Uterus (tissue), 2 donors: ENCODE data around the gene SLC24A5.

Experiments used
- POLR2A ChIP-seq, 2 donors: fragments of 450-650 bp; IDR thresholded peaks; one replicate each; pipeline ENCODE4 v1.6.1; 2016; ENCODE audit warnings: antibody characterized with exemption in 2 of 2, mild to moderate bottlenecking in 1 of 2, moderate library complexity in 1 of 2
- TF ChIP-seq, protein P1 (sequence below), 4 experiments: fragments of 200-600 bp in 2 of 4; fragments of 450-650 bp in 2 of 4; sonication (generic) in 2 of 4; IDR thresholded peaks; one replicate each; pipeline ENCODE4 v1.5.1; 2016 to 2019; ENCODE audit warnings: antibody characterized with exemption in 4 of 4, mild to moderate bottlenecking in 2 of 4, moderate library complexity in 1 of 4

DNA sequence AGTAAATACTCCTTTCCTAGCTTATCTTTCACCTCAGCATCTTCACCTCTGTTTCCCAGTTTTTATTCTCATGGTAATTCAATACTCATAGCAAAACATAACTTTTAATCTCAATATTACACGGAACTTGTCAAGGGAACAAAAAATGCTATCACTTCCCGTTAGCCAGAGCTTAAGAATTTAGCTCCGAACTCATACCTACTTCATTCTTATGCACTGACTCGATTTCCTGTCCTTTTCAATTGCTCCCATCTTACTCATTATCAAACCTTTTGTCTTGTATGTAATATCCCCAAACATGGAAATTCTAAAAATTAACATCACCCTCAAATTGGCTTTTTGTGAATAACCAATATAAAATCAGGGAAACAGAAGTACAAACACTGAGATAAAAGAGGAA, 29.1 kb downstream of the SLC24A5 start:
- TF ChIP-seq, protein P1, sequence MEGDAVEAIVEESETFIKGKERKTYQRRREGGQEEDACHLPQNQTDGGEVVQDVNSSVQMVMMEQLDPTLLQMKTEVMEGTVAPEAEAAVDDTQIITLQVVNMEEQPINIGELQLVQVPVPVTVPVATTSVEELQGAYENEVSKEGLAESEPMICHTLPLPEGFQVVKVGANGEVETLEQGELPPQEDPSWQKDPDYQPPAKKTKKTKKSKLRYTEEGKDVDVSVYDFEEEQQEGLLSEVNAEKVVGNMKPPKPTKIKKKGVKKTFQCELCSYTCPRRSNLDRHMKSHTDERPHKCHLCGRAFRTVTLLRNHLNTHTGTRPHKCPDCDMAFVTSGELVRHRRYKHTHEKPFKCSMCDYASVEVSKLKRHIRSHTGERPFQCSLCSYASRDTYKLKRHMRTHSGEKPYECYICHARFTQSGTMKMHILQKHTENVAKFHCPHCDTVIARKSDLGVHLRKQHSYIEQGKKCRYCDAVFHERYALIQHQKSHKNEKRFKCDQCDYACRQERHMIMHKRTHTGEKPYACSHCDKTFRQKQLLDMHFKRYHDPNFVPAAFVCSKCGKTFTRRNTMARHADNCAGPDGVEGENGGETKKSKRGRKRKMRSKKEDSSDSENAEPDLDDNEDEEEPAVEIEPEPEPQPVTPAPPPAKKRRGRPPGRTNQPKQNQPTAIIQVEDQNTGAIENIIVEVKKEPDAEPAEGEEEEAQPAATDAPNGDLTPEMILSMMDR (IDR thresholded peaks at IDR 0.05) = no peak
- TF ChIP-seq POLR2A (IDR thresholded peaks at IDR 0.05) = no peak
